Trophoblast cell (in vitro differentiated cells and primary cell): Measurements from ENCODE around the gene ASTN2.
A peak's percentile ranks its signal among the peaks of the same experiment; 100 is the strongest.

ENCODE experiments used
- DNase-seq, 2 donors: peaks; one replicate each; pipeline ENCODE4 v3.0.0-alpha.2; 2016
- H2AFZ ChIP-seq: 2 replicates; pipeline ENCODE4 v1.6.1; 2013; ENCODE audit warnings: low read length, moderate library complexity, mild to moderate bottlenecking; ENCODE audit not compliant: insufficient read depth, poor library complexity
- H2AK5ac ChIP-seq: 2 replicates; pipeline ENCODE4 v1.6.1; 2013; ENCODE audit warnings: mild to moderate bottlenecking, low read length
- H2BK120ac ChIP-seq: 2 replicates; pipeline ENCODE4 v1.6.1; 2013; ENCODE audit warnings: low read length, mild to moderate bottlenecking, moderate library complexity; ENCODE audit not compliant: insufficient read depth, poor library complexity
- H2BK12ac ChIP-seq: 2 replicates; pipeline ENCODE4 v1.6.1; 2013; ENCODE audit warnings: mild to moderate bottlenecking, low read length, moderate library complexity
- H2BK5ac ChIP-seq: 2 replicates; pipeline ENCODE4 v1.6.1; 2013; ENCODE audit warnings: low read length, low read depth, moderate library complexity, mild to moderate bottlenecking; ENCODE audit not compliant: poor library complexity
- H3K14ac ChIP-seq: 2 replicates; pipeline ENCODE4 v1.6.1; 2013; ENCODE audit warnings: mild to moderate bottlenecking, low read length
- H3K18ac ChIP-seq: 2 replicates; pipeline ENCODE4 v1.6.1; 2013; ENCODE audit warnings: mild to moderate bottlenecking, low read length
- H3K23ac ChIP-seq: 2 replicates; pipeline ENCODE4 v1.6.1; 2013; ENCODE audit warnings: low read length
- H3K27ac ChIP-seq: 2 replicates; pipeline ENCODE4 v1.5.1; 2013; ENCODE audit warnings: low read depth, mild to moderate bottlenecking, inconsistent platforms, low read length, moderate library complexity
- H3K27me3 ChIP-seq: 2 replicates; pipeline ENCODE4 v1.6.1; 2013; ENCODE audit warnings: inconsistent platforms, mild to moderate bottlenecking, low read length, moderate library complexity; ENCODE audit not compliant: insufficient read depth
- H3K36me3 ChIP-seq, 2 experiments: 1 replicate in 1 of 2; 2 replicates in 1 of 2; pipeline ENCODE4 v1.6.1; 2013; ENCODE audit warnings: low read length in 2 of 2, mild to moderate bottlenecking in 2 of 2, moderate library complexity in 1 of 2; ENCODE audit not compliant: insufficient read depth in 2 of 2, control insufficient read depth in 1 of 2
- H3K4ac ChIP-seq: 2 replicates; pipeline ENCODE4 v1.6.1; 2013; ENCODE audit warnings: low read depth, mild to moderate bottlenecking, low read length, moderate library complexity
- H3K4me1 ChIP-seq, 2 experiments: 1 replicate in 1 of 2; 2 replicates in 1 of 2; pipeline ENCODE4 v1.6.1; 2013; ENCODE audit warnings: low read length in 2 of 2, mild to moderate bottlenecking in 2 of 2, moderate library complexity in 1 of 2; ENCODE audit not compliant: insufficient read depth in 2 of 2, control insufficient read depth in 1 of 2
- H3K4me2 ChIP-seq: 2 replicates; pipeline ENCODE4 v1.6.1; 2013; ENCODE audit warnings: inconsistent platforms, mild to moderate bottlenecking, low read length, moderate library complexity
- H3K4me3 ChIP-seq: 2 replicates; pipeline ENCODE4 v1.5.1; 2013; ENCODE audit warnings: mild to moderate bottlenecking, low read depth, low read length, inconsistent platforms
- H3K79me1 ChIP-seq: one replicate; pipeline ENCODE4 v1.6.1; 2013; ENCODE audit warnings: low read length
- H3K79me2 ChIP-seq: 2 replicates; pipeline ENCODE4 v1.6.1; 2013; ENCODE audit warnings: low read length, mild to moderate bottlenecking; ENCODE audit not compliant: control insufficient read depth, insufficient read depth, poor library complexity
- H3K9ac ChIP-seq: 2 replicates; pipeline ENCODE4 v1.6.1; 2013; ENCODE audit warnings: mild to moderate bottlenecking, low read length
- H3K9me3 ChIP-seq: 2 replicates; pipeline ENCODE4 v1.6.1; 2013; ENCODE audit warnings: low read depth, mild to moderate bottlenecking, control low read depth, inconsistent platforms, low read length; ENCODE audit not compliant: insufficient read depth
- H4K12ac ChIP-seq: 2 replicates; pipeline ENCODE4 v1.6.1; 2013; ENCODE audit warnings: low read depth, mild to moderate bottlenecking, low read length, moderate library complexity
- H4K8ac ChIP-seq: 2 replicates; pipeline ENCODE4 v1.6.1; 2013; ENCODE audit warnings: low read depth, mild to moderate bottlenecking, low read length, moderate library complexity
- H4K91ac ChIP-seq: one replicate; pipeline ENCODE4 v1.6.1; 2013; ENCODE audit warnings: low read depth, mild to moderate bottlenecking, low read length, moderate library complexity
- WGBS: extraction: QIAGEN DNeasy Blood & Tissue Kit; methylation state at CpG from one replicate; pipeline ENCODE4 v1.1.7; 2013; ENCODE audit warnings: missing lambda C conversion rate; ENCODE audit not compliant: insufficient read length, insufficient coverage; ENCODE audit errors: extremely low coverage; 5-methylcytosine and 5-hydroxymethylcytosine counted together

ASTN2 gene

DNA sequence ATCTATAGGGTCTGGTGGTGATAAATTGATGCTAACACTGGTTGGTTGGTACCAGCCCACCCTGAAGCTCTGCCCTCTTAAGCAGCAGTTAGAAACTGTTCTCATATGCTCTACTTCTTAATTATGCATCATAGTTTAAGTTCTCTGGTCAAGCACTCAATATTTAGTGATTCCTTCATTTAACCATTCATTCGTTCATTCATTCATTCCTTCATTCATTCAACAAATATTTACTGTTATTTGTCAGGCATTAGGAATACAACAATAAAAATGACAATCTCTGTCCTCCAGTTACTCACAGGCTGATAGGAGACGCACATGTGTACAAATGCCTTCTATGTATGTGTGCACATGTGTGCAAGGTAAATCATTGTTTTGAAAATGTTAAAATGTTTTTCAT lies 673.1 kb downstream of the ASTN2 start:
- Histone ChIP-seq H3K79me1 (no peaks in the 10 kb centered on the region), H3K4me3 (no peak overlapping the region), H3K36me3 (no peaks in the 10 kb centered on the region), H3K79me2 (no peaks in the 10 kb centered on the region), H3K9ac (no peak overlapping the region), H3K27me3 (no peaks in the 10 kb centered on the region), H3K4me2 (no peak overlapping the region), H4K12ac (no peak overlapping the region), H4K8ac (no peak overlapping the region), H2BK5ac (no peak overlapping the region), H3K23ac (no peak overlapping the region), H3K14ac (no peak overlapping the region), H2BK12ac (no peak overlapping the region), H3K27ac (no peak overlapping the region), H3K4ac (no peak overlapping the region), H4K91ac (no peak overlapping the region), H3K18ac (no peak overlapping the region), H2AK5ac (no peak overlapping the region), H2AFZ (no peak overlapping the region), H3K9me3 (no peaks in the 10 kb centered on the region), H2BK120ac (no peak overlapping the region), H3K4me1 (no peaks in the 10 kb centered on the region)
- DNase-seq, result no peak
- WGBS, result 100% methylated on average over 1 of the region's 2 CpGs

DNA sequence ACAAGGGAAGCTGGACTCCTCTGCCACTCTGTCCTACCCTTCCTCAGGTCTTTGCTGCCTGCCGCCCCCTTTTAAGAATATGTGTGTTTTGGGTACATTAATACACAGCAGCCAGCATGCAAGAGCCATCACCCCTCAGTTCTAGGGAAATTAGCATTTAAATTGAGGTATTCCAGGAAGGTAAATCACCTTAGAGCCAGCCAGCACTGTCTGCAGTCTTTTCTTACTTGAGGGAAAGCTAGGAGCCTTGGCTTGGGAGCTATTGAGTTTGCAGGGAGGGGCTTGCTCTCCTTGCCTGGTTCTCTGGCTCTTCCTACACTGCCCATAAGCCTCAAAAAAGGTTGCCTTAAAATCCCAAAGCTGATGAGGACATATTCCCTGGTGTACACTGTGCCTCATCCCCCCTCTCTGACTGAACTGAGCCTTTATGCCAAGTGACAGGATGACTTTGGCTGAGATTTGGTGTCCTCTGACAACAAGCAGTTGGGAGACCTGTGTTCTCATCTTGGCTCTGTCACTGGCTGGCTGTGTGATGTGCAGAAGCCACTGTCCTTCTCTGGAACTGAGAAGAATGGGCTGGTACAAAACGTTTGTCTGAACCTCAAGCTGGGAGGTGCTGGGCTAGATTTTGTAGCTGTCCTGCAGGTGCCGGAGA lies 673.6 kb downstream of the ASTN2 start:
- H2AK5ac ChIP-seq, result no peak overlapping the region
- no peak overlapping the region for H3K9ac ChIP-seq
- H3K4me2 ChIP-seq, result no peak overlapping the region
- no peak overlapping the region for H3K27ac ChIP-seq
- H3K9me3 ChIP-seq, result no peaks in the 10 kb centered on the region
- no peaks in the 10 kb centered on the region for H3K27me3 ChIP-seq
- no peak overlapping the region for H3K18ac ChIP-seq
- no peak overlapping the region for H4K12ac ChIP-seq
- H3K4me3 ChIP-seq, result no peak overlapping the region
- no peaks in the 10 kb centered on the region for H3K79me2 ChIP-seq
- no peak for DNase-seq
- no peak overlapping the region for H2BK12ac ChIP-seq
- no peak overlapping the region for H3K23ac ChIP-seq
- no peak overlapping the region for H2BK120ac ChIP-seq
- WGBS, result no CpG with 5 or more reads among the region's 3 CpGs
- no peak overlapping the region for H2AFZ ChIP-seq
- H3K4me1 ChIP-seq, result no peaks in the 10 kb centered on the region
- H3K4ac ChIP-seq, result no peak overlapping the region
- H3K36me3 ChIP-seq, result no peaks in the 10 kb centered on the region
- no peak overlapping the region for H2BK5ac ChIP-seq
- H4K91ac ChIP-seq, result no peak overlapping the region
- no peak overlapping the region for H3K14ac ChIP-seq
- no peak overlapping the region for H4K8ac ChIP-seq
- H3K79me1 ChIP-seq, result no peaks in the 10 kb centered on the region

DNA sequence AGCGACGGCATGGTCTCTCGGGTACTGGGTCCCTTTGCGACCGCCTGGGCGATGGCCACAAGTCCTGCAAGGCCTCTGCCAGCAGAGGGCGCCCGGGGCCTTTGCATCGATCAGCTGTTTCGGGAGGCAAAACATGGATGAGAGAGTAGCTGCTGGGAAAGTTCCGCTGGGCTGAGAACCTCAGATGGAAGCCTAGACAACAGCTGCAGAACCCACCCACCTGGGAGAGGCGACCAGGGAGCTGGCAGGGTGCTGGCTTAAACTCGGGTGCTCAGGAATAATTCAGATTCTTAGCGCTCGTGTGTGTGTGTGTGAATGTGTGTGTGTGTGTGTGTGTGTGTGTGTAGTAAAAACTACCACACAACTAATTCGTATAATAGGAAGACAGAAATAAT lies 677.7 kb downstream of the ASTN2 start:
- H2BK120ac ChIP-seq, result no peak overlapping the region
- H3K27ac ChIP-seq, result no peak overlapping the region
- H3K79me2 ChIP-seq, result no peaks in the 10 kb centered on the region
- no peak overlapping the region for H2BK12ac ChIP-seq
- no peak overlapping the region for H3K23ac ChIP-seq
- no peak overlapping the region for H4K91ac ChIP-seq
- H3K18ac ChIP-seq, result no peak overlapping the region
- H3K9ac ChIP-seq, result no peak overlapping the region
- no peak overlapping the region for H3K4ac ChIP-seq
- no peak overlapping the region for H3K14ac ChIP-seq
- no peak overlapping the region for H3K4me2 ChIP-seq
- no peaks in the 10 kb centered on the region for H3K9me3 ChIP-seq
- no peak overlapping the region for H2AK5ac ChIP-seq
- no peak overlapping the region for H4K12ac ChIP-seq
- no peaks in the 10 kb centered on the region for H3K79me1 ChIP-seq
- no peak overlapping the region for H3K4me3 ChIP-seq
- H4K8ac ChIP-seq, result no peak overlapping the region
- H3K36me3 ChIP-seq, result no peaks in the 10 kb centered on the region
- peak; percentile 84 to 97 for DNase-seq
- no peaks in the 10 kb centered on the region for H3K4me1 ChIP-seq
- no peaks in the 10 kb centered on the region for H3K27me3 ChIP-seq
- no peak overlapping the region for H2BK5ac ChIP-seq
- no CpG with 5 or more reads among the region's 16 CpGs for WGBS
- no peak overlapping the region for H2AFZ ChIP-seq

DNA sequence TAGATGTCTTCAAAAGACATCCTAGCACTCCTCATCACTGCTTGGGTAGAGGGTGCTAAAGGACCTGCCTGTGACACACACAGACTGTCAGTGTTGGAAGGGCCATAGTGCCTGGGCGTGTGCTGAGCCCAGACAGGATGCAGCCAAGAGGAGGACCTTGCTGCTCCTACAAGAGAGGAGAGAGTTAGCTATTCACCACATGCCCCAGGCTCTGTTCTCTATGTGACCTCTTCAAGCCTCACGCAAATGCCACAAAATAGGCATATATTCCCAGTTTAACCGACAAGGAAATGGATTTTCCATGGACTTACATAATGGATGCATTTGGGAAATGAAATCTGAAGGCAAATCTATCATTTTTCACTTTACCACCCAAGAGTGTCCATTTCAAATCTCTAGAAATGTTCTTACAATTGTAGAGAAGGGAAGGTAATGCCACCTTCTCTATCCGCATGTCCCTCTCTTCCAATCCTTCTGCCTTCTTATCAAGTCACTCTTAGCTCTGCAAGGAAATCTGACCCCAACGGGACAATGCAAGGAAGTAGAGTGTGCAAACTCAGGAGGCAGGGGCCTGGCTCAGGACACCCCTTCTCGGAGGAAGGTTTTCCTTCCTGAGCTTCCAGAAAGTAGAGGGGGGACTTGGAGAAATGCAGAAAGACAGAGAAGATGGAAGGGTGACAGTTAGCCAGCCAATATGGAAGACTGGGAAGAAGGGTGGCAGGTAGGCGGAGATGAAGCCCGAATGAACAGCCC lies 678.3 kb downstream of the ASTN2 start:
- Histone ChIP-seq H3K18ac (no peak overlapping the region), H3K14ac (no peak overlapping the region), H3K79me1 (no peaks in the 10 kb centered on the region), H2AFZ (no peak overlapping the region), H2BK5ac (no peak overlapping the region), H3K9ac (no peak overlapping the region), H3K4me3 (no peak overlapping the region), H3K4me2 (no peak overlapping the region), H3K36me3 (no peaks in the 10 kb centered on the region), H3K9me3 (no peaks in the 10 kb centered on the region), H3K4me1 (no peaks in the 10 kb centered on the region), H4K91ac (no peak overlapping the region), H3K4ac (no peak overlapping the region), H4K12ac (no peak overlapping the region), H3K23ac (no peak overlapping the region), H3K27ac (no peak overlapping the region), H2AK5ac (no peak overlapping the region), H2BK12ac (no peak overlapping the region), H2BK120ac (no peak overlapping the region), H4K8ac (no peak overlapping the region), H3K79me2 (no peaks in the 10 kb centered on the region), H3K27me3 (no peaks in the 10 kb centered on the region)
- DNase-seq, result no peak
- no CpG with 5 or more reads among the region's 8 CpGs for WGBS
